ENCODE results near the gene WDR47.

Gene WDR47

DNA sequence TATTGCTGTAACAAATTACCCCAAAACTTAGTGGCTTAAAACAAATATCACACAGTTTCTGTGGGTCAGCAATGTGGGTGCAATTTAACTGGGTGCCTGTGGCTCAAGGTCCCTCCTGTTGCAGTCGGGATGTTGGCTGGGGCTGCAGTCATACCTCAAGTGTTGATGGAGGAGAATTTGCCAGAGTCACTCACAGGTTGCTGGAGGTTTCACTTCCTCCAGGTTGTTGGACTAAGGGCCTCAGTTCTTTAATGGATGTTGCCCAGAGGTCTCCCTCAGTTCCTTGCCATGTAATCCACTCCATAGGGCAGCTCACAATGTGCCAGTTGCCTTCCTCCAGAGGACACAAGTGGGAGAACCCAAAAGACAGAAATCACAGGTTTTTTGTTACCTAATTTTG lies 36.4 kb upstream of the WDR47 start:
- peaks cover 10% of the 10 kb centered on the region for H3K79me2 ChIP-seq (ENCODE audit: insufficient read depth, low read length)
- no peak overlapping the region for H3K27ac ChIP-seq (ENCODE audit: low read depth, low read length, poor library complexity, severe bottlenecking)

DNA sequence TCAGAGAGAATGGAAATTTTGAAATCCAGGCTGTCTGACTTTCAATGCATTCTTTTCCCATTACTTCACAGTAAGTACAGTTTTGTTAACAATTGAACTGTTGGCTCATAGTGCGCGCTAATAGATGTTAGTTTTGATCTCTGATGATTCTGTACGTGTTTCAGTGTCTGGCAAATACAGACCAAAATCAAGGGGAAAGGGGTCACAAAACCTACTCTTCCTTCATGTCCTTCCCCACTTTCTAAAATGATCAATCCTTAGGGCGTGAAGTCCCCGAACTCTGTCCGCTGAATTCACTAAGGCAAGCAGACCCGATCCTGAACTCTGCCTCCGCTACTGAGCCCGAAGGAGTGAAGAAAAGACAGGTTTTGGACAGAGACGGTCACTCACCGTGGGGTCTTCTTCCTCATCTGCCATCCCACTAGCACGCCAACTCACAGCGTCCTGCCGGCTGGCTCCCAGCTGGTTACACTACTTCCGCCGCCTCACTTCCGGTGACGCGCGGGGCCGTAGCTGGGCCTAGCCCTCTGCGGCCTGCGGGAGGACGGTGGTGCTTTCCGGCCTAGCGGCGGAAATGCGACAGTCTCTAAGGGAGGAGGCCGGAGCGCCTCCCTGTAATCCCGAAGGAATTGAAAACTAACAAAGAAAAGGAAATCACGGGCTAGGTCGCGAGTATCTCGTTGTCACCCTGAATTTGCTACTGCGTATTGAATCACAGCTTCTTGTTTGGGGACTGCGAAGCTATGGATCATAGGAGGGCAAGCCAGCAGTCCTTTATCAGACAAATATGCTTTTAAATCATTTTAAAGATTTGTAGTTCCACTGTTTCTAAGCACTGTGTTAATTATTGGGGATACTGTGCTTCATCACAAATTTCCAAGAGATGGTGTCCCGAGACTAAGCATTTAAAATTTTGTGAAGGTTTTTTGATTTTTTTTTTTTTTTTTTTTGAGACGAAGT lies 33.9 kb upstream of the WDR47 start, which contains the start of gene TAF13:
Gene TAF13, minus strand, starts transcription at position 473 of the 960 bp plus-strand sequence. Its CDS starts 56 bp downstream, at position 417.
- peak within 1 kb of the TSS; percentile 80 for H3K4me3 ChIP-seq (ENCODE audit: low read depth, low read length, poor library complexity, severe bottlenecking)
- H3K36me3 ChIP-seq (ENCODE audit: insufficient read depth, low read length), result peaks cover 5% of the 10 kb centered on the region; the same call in 1 of the 2 replicates
- peak within 1 kb of the TSS; percentile 61 for H3K27ac ChIP-seq (ENCODE audit: low read depth, low read length, poor library complexity, severe bottlenecking)
- peaks cover 10% of the 10 kb centered on the region for H3K79me2 ChIP-seq (ENCODE audit: insufficient read depth, low read length)
- TF ChIP-seq, protein P1, sequence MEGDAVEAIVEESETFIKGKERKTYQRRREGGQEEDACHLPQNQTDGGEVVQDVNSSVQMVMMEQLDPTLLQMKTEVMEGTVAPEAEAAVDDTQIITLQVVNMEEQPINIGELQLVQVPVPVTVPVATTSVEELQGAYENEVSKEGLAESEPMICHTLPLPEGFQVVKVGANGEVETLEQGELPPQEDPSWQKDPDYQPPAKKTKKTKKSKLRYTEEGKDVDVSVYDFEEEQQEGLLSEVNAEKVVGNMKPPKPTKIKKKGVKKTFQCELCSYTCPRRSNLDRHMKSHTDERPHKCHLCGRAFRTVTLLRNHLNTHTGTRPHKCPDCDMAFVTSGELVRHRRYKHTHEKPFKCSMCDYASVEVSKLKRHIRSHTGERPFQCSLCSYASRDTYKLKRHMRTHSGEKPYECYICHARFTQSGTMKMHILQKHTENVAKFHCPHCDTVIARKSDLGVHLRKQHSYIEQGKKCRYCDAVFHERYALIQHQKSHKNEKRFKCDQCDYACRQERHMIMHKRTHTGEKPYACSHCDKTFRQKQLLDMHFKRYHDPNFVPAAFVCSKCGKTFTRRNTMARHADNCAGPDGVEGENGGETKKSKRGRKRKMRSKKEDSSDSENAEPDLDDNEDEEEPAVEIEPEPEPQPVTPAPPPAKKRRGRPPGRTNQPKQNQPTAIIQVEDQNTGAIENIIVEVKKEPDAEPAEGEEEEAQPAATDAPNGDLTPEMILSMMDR (IDR thresholded peaks at IDR 0.05; ENCODE audit: low read length), result no peak
- H3K9me3 ChIP-seq (ENCODE audit: low read length), result no peaks in the 10 kb centered on the region
- no peaks in the 10 kb centered on the region for H3K9me2 ChIP-seq (ENCODE audit: low read depth, low read length)
- peak within 1 kb of the TSS; percentile 74 for H3K9ac ChIP-seq (ENCODE audit: low read length)
- H2AFZ ChIP-seq (ENCODE audit: low read length), result no peak within 1 kb of the TSS; the same call in 1 of the 2 replicates
- peaks cover 16% of the 10 kb centered on the region for H3K4me1 ChIP-seq (ENCODE audit: insufficient read depth, low read length, severe bottlenecking)
- H4K20me1 ChIP-seq (ENCODE audit: insufficient read depth, low read length), result no peaks in the 10 kb centered on the region
- H3K27me3 ChIP-seq (ENCODE audit: insufficient read depth, low read length), result no peaks in the 10 kb centered on the region
- peak within 1 kb of the TSS; percentile 74 for H3K4me2 ChIP-seq (ENCODE audit: low read length)
- H3F3A ChIP-seq (ENCODE audit: insufficient read depth, low read length), result no peaks in the 10 kb centered on the region

More for the DNA sequence above, 36.4 kb upstream of the WDR47 start:
- no peak overlapping the region for H3K4me3 ChIP-seq (ENCODE audit: low read depth, low read length, poor library complexity, severe bottlenecking)
- no peak overlapping the region for H3K9ac ChIP-seq (ENCODE audit: low read length)
- no peaks in the 10 kb centered on the region for H3K9me3 ChIP-seq (ENCODE audit: low read length)
- peaks cover 16% of the 10 kb centered on the region for H3K4me1 ChIP-seq (ENCODE audit: insufficient read depth, low read length, severe bottlenecking)
- H4K20me1 ChIP-seq (ENCODE audit: insufficient read depth, low read length), result no peaks in the 10 kb centered on the region
- no peaks in the 10 kb centered on the region for H3F3A ChIP-seq (ENCODE audit: insufficient read depth, low read length)
- H3K4me2 ChIP-seq (ENCODE audit: low read length), result no peak overlapping the region
- no peaks in the 10 kb centered on the region for H3K9me2 ChIP-seq (ENCODE audit: low read depth, low read length)
- no peaks in the 10 kb centered on the region for H3K36me3 ChIP-seq (ENCODE audit: insufficient read depth, low read length)
- TF ChIP-seq, protein P1 (IDR thresholded peaks at IDR 0.05; ENCODE audit: low read length), result no peak
- TF ChIP-seq EZH2 (IDR thresholded peaks at IDR 0.05; ENCODE audit: borderline replicate concordance, low read length), result no peak
- no peak overlapping the region for H2AFZ ChIP-seq (ENCODE audit: low read length)
- no peaks in the 10 kb centered on the region for H3K27me3 ChIP-seq (ENCODE audit: insufficient read depth, low read length)

DNA sequence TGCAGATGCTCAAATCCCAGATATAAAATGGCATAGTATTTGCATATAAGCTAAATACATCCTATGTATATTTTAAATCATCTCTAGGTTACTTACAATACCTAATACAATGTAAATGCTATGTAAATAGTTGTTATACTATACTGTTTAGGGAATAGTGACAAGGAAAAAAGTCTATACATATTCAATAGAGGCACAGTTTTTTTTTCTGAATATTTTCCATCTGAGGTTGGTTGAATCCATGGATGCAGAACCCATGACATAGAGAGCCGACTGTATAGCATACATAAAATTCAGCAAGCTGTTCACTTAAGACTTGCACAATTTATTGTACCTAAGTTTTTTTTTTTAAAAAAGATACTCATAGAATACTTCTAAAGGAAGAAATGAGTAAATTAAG lies 27.4 kb upstream of the WDR47 start:
- Histone ChIP-seq H2AFZ (ENCODE audit: low read length) (no peak overlapping the region), H3K4me3 (ENCODE audit: low read depth, low read length, poor library complexity, severe bottlenecking) (no peak overlapping the region), H3K9me3 (ENCODE audit: low read length) (no peaks in the 10 kb centered on the region), H3K27me3 (ENCODE audit: insufficient read depth, low read length) (no peaks in the 10 kb centered on the region), H3F3A (ENCODE audit: insufficient read depth, low read length) (no peaks in the 10 kb centered on the region), H3K4me2 (ENCODE audit: low read length) (no peak overlapping the region), H3K4me1 (ENCODE audit: insufficient read depth, low read length, severe bottlenecking) (no peaks in the 10 kb centered on the region), H3K27ac (ENCODE audit: low read depth, low read length, poor library complexity, severe bottlenecking) (no peak overlapping the region), H3K9me2 (ENCODE audit: low read depth, low read length) (no peaks in the 10 kb centered on the region), H3K36me3 (ENCODE audit: insufficient read depth, low read length) (peaks cover 32% of the 10 kb centered on the region), H3K9ac (ENCODE audit: low read length) (no peak overlapping the region), H4K20me1 (ENCODE audit: insufficient read depth, low read length) (no peaks in the 10 kb centered on the region), H3K79me2 (ENCODE audit: insufficient read depth, low read length) (no peaks in the 10 kb centered on the region)
- TF ChIP-seq, protein P1 (IDR thresholded peaks at IDR 0.05; ENCODE audit: low read length), result no peak
- TF ChIP-seq EZH2 (IDR thresholded peaks at IDR 0.05; ENCODE audit: borderline replicate concordance, low read length), result no peak

Data from OCI-LY1 (cell line).